Measurements from ENCODE around the gene TRPM7. TPM values are rescaled to one million over a fixed set of nuclear protein-coding genes. Genes with fewer than 3 reads are reported as not detected.

Gene TRPM7
- total RNA-seq, 1 donor from 2014 or later = 34.5 TPM

DNA sequence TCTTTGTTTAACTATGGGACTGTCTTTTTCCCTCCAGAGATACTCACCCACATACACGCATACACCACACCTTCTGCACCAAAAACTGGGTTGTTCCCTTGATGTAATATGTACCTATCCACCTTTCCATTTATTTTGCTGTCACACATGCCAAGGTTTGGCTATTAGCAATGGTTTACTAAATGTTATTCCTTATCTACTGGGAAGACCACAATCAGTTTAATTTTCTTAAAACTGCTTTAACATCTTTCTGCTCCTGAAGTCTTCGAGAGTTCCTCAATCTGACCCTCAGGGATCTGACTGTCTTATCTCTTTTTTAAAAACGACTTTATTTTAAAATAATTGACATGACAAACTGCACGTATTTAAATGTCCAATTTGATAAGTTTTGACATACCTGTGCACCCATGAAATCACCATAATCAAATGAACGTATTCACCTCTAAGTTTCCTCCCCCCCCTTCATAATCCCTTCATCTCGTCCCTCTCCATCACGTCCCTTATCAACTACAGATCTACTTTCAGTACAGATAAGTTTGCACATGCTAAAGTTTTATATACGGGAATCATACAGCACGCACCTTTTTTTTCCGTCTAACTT lies 805 bp upstream of the TRPM7 start:
- Mint-ChIP-seq H3K36me3 (ENCODE audit: low read depth) (no peaks in the 10 kb centered on the region), H3K9me3 (ENCODE audit: low read depth) (no peaks in the 10 kb centered on the region), H3K4me1 (ENCODE audit: low read depth) (peaks cover 46% of the 10 kb centered on the region), H3K27ac (ENCODE audit: unreplicated experiment) (peak overlapping the region; percentile 95), H3K4me3 (ENCODE audit: unreplicated experiment) (peak overlapping the region; percentile 100), H3K27me3 (ENCODE audit: low read depth) (no peaks in the 10 kb centered on the region)
- TF ChIP-seq, protein P1, sequence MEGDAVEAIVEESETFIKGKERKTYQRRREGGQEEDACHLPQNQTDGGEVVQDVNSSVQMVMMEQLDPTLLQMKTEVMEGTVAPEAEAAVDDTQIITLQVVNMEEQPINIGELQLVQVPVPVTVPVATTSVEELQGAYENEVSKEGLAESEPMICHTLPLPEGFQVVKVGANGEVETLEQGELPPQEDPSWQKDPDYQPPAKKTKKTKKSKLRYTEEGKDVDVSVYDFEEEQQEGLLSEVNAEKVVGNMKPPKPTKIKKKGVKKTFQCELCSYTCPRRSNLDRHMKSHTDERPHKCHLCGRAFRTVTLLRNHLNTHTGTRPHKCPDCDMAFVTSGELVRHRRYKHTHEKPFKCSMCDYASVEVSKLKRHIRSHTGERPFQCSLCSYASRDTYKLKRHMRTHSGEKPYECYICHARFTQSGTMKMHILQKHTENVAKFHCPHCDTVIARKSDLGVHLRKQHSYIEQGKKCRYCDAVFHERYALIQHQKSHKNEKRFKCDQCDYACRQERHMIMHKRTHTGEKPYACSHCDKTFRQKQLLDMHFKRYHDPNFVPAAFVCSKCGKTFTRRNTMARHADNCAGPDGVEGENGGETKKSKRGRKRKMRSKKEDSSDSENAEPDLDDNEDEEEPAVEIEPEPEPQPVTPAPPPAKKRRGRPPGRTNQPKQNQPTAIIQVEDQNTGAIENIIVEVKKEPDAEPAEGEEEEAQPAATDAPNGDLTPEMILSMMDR (IDR thresholded peaks at IDR 0.05) = no peak
- DNase-seq (ENCODE audit: low spot score) = no peak

DNA sequence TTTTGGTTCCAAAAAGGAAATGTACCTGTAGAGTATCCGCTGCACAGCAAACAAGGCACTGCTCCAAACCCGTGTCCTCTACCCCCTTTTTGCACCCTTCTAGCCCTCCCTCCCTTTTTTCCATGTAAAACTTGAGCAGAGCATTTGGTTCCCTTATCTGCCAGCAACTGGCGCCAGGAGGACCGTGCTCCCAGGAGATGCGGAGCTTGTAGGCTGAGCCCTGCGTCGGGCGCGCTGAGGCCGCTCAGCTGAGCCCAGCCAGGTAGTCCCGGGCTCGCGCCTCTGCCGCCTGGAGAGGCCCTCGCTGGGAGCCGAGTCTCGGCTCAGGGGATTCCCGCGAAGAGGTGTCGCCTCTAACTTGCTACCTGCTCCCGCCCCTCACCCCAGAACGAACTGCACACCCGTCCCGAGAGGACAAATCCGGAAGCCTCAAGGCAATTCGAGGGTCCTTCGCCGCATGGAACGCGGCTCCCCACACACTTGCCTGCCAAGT lies 575 bp downstream of the TRPM7 start:
- Mint-ChIP-seq H3K9me3 (ENCODE audit: low read depth) (no peaks in the 10 kb centered on the region), H3K4me1 (ENCODE audit: low read depth) (peaks cover 52% of the 10 kb centered on the region), H3K36me3 (ENCODE audit: low read depth) (no peaks in the 10 kb centered on the region), H3K4me3 (ENCODE audit: unreplicated experiment) (peak overlapping the region; percentile 100), H3K27me3 (ENCODE audit: low read depth) (no peaks in the 10 kb centered on the region), H3K27ac (ENCODE audit: unreplicated experiment) (peak overlapping the region; percentile 99)
- no peak for DNase-seq (ENCODE audit: low spot score)
- TF ChIP-seq, protein P1 (IDR thresholded peaks at IDR 0.05) = no peak

DNA sequence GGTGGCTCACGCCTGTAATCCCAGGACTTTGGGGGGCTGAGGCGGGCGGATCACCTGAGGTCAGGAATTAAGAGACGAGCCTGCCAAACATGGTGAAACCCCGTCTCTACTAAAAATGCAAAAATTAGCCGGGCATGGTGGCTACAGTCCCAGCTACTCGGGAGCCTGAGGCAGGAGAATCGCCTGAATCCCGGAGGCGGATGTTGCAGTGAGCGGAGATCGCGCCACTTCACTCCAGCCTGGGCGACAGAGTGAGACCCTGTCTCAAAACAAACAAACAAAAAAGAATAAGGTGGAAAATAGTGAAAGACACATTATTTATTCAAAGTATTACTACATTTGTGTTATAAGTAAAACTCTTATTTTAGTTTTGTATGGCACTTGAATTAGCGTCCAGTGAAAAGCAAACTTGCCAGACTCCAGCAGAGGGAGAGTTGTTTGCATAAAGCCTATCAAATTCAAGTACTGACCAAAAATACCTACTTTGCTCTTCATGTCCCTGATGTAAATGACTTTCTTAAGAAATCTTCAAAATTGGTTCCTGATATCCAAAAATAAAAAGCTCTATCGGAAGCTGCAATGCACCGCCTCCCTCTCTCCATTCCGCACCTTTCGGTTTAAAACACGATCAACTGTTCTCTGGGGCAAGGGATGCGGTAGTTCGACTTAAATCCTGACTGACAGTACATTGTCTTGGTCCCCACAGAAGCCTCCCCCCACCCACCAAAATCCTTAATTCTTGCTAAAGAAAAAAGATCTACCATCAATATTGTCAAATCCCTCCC lies 1.2 kb downstream of the TRPM7 start:
- no peaks in the 10 kb centered on the region for H3K9me3 Mint-ChIP-seq (ENCODE audit: low read depth)
- H3K36me3 Mint-ChIP-seq (ENCODE audit: low read depth) = no peaks in the 10 kb centered on the region
- H3K4me1 Mint-ChIP-seq (ENCODE audit: low read depth) = peaks cover 52% of the 10 kb centered on the region
- H3K27ac Mint-ChIP-seq (ENCODE audit: unreplicated experiment) = peak overlapping the region; percentile 99
- no peaks in the 10 kb centered on the region for H3K27me3 Mint-ChIP-seq (ENCODE audit: low read depth)
- no peak for DNase-seq (ENCODE audit: low spot score)
- peak overlapping the region; percentile 100 for H3K4me3 Mint-ChIP-seq (ENCODE audit: unreplicated experiment)
- TF ChIP-seq, protein P1 (IDR thresholded peaks at IDR 0.05) = peak; percentile 67

DNA sequence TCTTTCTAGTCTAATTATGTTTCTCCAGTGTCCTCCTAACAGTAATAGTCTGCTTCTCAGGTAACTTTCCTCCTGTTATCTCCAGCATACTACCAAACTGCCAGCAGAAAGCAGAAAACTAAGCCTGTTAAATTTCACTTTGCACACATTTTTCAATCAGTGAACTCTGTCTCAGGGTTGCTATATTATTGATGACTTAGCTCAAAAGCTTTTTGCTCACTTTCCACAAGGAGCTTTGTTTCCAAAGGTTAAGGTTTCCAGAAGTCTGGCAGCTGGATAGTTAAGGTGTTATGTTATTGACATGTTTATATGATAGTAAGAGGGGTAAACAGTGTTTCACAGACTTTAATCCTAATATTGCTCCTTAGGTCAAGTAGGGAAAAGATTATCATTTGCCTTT lies 5.1 kb downstream of the TRPM7 start:
- no peak overlapping the region for H3K27ac Mint-ChIP-seq (ENCODE audit: unreplicated experiment)

More for the DNA sequence above, 5.1 kb downstream of the TRPM7 start:
- TF ChIP-seq, protein P1 (IDR thresholded peaks at IDR 0.05) = no peak
- H3K27me3 Mint-ChIP-seq (ENCODE audit: low read depth) = no peaks in the 10 kb centered on the region
- H3K36me3 Mint-ChIP-seq (ENCODE audit: low read depth) = no peaks in the 10 kb centered on the region
- H3K4me1 Mint-ChIP-seq (ENCODE audit: low read depth) = peaks cover 48% of the 10 kb centered on the region
- H3K4me3 Mint-ChIP-seq (ENCODE audit: unreplicated experiment) = no peak overlapping the region
- no peaks in the 10 kb centered on the region for H3K9me3 Mint-ChIP-seq (ENCODE audit: low read depth)
- no peak for DNase-seq (ENCODE audit: low spot score)
